AG04449 (cell line): Measurements from ENCODE around the gene RNASE7.

Source experiments
- CTCF ChIA-PET: fragments of 350-600 bp; formaldehyde crosslinking; extraction: SDS; loops from one replicate; lab custom pipeline; 2021; ENCODE audit warnings: antibody characterized with exemption; lab: Yijun Ruan, JAX
- POLR2A ChIA-PET: fragments of 400-600, 350-600 bp; formaldehyde crosslinking; extraction: SDS; loops from one replicate; lab custom pipeline; 2020; ENCODE audit warnings: antibody characterized with exemption, inconsistent platforms; lab: Yijun Ruan, JAX
- DNase-seq: peaks from one replicate; pipeline ENCODE4 v3.0.0-alpha.2; 2010; ENCODE audit warnings: low read depth, low spot score
- H3K4me3 ChIP-seq: 2 replicates; pipeline ENCODE4 v1.5.1; 2011; ENCODE audit warnings: low read depth, mild to moderate bottlenecking, control low read depth, low read length
- TF ChIP-seq, protein P1 (sequence below): IDR thresholded peaks from one replicate; pipeline ENCODE4 v1.5.1; 2011; ENCODE audit warnings: mild to moderate bottlenecking, moderate library complexity, low read length, control low read depth, inconsistent platforms; ENCODE audit not compliant: insufficient read depth; ENCODE audit errors: missing control alignments

RNASE7 gene

DNA sequence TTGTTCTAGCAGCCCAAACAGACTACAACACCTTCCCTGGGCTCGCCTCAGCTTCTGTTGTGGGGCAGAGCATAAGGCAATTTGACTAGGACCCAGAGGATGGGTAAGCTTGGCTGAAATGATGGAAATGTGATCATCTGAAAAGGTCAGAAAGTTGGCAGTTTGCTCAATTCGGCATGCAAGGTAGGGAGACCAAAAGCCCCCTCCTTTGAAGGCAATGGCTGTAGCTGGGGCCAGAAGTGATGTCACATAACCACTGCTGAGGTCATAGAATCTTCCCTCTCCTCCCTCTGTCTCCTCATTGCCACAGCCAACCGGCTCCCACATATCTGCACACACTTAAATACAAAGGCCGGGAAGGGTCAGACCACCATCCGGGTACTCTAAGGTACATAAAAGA lies 12.2 kb upstream of the RNASE7 start, which contains the start of gene TPPP2:
Gene TPPP2, plus strand, starts transcription at position 301 of the 400 bp plus-strand sequence. CDS start 365 bp downstream, outside the sequence.
- TF ChIP-seq, protein P1, sequence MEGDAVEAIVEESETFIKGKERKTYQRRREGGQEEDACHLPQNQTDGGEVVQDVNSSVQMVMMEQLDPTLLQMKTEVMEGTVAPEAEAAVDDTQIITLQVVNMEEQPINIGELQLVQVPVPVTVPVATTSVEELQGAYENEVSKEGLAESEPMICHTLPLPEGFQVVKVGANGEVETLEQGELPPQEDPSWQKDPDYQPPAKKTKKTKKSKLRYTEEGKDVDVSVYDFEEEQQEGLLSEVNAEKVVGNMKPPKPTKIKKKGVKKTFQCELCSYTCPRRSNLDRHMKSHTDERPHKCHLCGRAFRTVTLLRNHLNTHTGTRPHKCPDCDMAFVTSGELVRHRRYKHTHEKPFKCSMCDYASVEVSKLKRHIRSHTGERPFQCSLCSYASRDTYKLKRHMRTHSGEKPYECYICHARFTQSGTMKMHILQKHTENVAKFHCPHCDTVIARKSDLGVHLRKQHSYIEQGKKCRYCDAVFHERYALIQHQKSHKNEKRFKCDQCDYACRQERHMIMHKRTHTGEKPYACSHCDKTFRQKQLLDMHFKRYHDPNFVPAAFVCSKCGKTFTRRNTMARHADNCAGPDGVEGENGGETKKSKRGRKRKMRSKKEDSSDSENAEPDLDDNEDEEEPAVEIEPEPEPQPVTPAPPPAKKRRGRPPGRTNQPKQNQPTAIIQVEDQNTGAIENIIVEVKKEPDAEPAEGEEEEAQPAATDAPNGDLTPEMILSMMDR: no peak
- ChIA-PET CTCF (interaction anchor here (1.4 to 12.6 kb wide), 3 partner anchors 11 to 39 kb away, joined by 3 to 172 read pairs (median 35); partner anchors contain the start of gene RNASE7), POLR2A (no interaction called here)
- no peak within 1 kb of the TSS for H3K4me3 ChIP-seq
- no peak for DNase-seq

DNA sequence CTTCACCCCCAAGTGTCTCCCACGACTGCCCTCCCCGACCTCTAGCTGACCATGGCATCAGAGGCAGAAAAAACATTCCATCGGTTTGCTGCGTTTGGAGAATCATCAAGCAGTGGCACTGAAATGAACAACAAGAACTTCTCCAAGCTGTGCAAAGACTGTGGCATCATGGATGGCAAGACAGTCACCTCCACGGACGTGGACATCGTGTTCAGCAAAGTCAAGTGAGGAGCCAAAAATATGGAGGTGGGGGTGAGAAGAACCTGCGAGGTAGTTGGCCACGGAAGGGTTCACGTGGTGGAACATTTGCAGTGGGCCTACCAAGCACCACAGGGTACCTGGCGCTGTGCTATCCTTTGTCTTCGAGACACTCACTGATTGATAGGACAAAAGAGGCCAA lies 11.6 kb upstream of the RNASE7 start:
- no peak for DNase-seq
- POLR2A ChIA-PET: no interaction called here
- TF ChIP-seq, protein P1: no peak
- no peak overlapping the region for H3K4me3 ChIP-seq
- CTCF ChIA-PET: interaction anchor here (1.4 to 12.6 kb wide), 4 partner anchors 11 to 38 kb away, joined by 3 to 172 read pairs (median 19); partner anchors contain the start of gene RNASE7

DNA sequence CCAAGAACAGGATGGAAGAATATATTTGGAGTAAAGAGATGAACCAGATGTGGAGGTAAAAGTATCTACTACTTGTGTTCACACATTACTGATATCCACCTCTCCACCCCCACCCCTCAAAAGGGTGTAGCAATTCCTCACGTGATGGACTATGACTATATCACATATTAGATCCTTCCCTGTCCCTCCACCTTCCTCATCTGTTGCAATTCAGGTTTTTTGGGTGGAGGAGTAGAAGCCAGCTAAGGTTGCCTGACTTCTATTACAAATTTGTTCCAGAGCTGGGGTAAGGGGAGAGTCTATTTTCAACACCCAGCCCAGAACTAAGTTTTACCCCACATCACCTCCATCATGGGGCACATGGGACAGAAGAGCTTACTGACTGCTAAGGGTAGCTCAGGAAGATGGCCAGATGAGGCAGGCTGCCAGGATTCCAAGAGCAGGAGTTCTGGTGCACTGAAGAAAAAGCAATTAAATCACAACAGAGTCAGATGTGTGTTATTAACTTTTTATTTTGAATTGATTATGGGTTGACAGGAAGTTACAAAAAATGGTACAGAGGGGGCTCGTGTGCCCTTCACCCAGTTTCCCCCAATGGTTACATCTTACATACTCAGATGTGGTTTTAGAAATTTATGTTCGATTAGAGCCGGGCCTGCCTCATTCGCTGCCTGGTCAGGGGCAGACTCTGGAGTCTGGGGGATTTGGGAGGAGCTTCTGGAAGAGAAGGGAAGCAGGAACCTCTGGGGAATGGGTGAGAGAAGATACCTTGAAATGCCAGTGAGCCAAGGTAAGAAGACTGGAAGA lies 9.6 kb upstream of the RNASE7 start:
- ChIA-PET POLR2A (no interaction called here), CTCF (interaction anchor here (0.7 to 12.6 kb wide), 8 partner anchors 9 to 71 kb away, joined by 3 to 172 read pairs (median 4); partner anchors contain the start of gene RNASE7)
- TF ChIP-seq, protein P1: no peak
- no peak for DNase-seq
- H3K4me3 ChIP-seq: no peak overlapping the region

DNA sequence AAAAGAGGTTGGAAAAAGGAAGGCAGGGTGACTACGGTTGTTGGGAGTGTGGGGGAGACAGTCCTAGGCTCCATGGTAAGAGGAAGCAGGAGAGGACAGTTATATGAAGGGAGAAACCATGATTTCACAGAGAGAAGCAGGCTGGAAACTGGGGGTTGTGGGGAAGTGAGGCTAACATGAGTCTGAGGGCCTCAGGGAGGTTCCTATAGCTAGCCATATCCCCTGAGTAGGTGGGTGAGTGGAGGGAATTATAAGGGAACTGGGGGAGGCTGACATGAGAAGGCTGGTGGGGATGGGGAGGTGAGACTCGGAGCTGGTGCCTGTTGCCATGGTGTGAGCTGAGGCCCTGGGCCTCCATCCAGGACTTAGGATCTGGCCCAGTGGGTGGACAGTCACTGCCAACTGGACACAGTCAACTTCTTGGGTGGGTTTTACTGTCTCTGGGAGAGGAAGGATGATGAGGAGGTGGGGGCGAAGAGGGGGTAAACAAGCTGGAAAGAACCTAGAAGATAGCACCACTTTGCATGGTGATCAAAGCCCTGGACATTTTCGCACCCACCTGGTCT lies 8.9 kb upstream of the RNASE7 start:
- CTCF ChIA-PET: interaction anchor here (1.0 to 12.6 kb wide), 6 partner anchors 8 to 63 kb away, joined by 3 to 172 read pairs (median 9); partner anchors contain the start of gene RNASE7
- H3K4me3 ChIP-seq: no peak overlapping the region
- TF ChIP-seq, protein P1: no peak
- DNase-seq: no peak
- POLR2A ChIA-PET: no interaction called here

DNA sequence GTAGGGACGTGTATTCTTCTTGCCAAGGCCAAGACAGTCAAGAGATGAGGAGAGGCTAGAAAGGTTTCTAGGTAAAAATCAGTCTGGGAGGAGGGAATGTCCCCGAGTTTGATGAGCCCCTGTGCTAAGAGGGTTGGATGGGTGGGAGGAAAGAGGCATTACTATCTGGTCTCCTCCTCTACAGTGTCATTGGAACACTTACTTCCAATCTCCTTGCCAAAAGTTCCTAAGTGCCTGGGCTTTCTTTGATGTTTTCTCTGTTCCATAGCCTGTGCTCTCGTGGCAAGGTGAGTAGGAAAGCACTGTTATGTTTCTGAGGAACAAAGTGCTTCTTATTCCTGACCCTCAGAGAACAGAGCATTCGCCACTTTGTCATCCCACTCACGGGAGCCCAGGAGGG lies 7.5 kb upstream of the RNASE7 start, which contains the start of gene RNASE13:
Gene RNASE13, minus strand, starts transcription at position 101 of the 400 bp plus-strand sequence. CDS start 519 bp downstream, outside the sequence.
- ChIA-PET POLR2A (no interaction called here), CTCF (interaction anchor here (0.6 to 12.6 kb wide), 6 partner anchors 12 to 68 kb away, joined by 3 to 172 read pairs (median 8); no protein-coding TSS in a partner anchor)
- no peak within 1 kb of the TSS for H3K4me3 ChIP-seq
- DNase-seq: no peak
- TF ChIP-seq, protein P1: no peak
